GM12872 (cell line): ENCODE measurements around the gene TBCK.

Experiments
- CTCF ChIP-seq: IDR thresholded peaks from 3 replicates; pipeline ENCODE4 v1.5.1; 2011; ENCODE audit warnings: low read depth, mild to moderate bottlenecking, low read length, moderate library complexity; ENCODE audit not compliant: insufficient read depth

Gene TBCK

GRCh38 chr4:106034751-106035150, 281.3 kb downstream of the TBCK start:
- no peak for TF ChIP-seq CTCF

GRCh38 chr4:106034220-106034619, 281.8 kb downstream of the TBCK start:
- no peak for TF ChIP-seq CTCF

- no peak for TF ChIP-seq CTCF
These were observed 282.5 kb downstream of the TBCK start for GRCh38 chr4:106033469-106033868.

GRCh38 chr4:106032851-106033286, 283.1 kb downstream of the TBCK start:
- no peak for TF ChIP-seq CTCF

- no peak for TF ChIP-seq CTCF
These were observed 293.6 kb downstream of the TBCK start for GRCh38 chr4:106022454-106022853.

- TF ChIP-seq CTCF = no peak
These were observed 294.1 kb downstream of the TBCK start for GRCh38 chr4:106021737-106022410.

- TF ChIP-seq CTCF = no peak
These were observed 296.2 kb downstream of the TBCK start for GRCh38 chr4:106019771-106020170.
